Stimulated activated naive CD4-positive, alpha-beta T cell treated with Interleukin-2 at 50 U/mL for 16 hours (primary cell): ENCODE results near the gene RSPO1.

ENCODE experiments used
- DNase-seq: peaks from one replicate; lab custom pipeline; 2025; lab: John Stamatoyannopoulos, UW

RSPO1 gene

GRCh38 chr1:37564892-37565291 is 69.8 kb downstream of the RSPO1 start:
- no peak for DNase-seq

- no peak for DNase-seq
Observed at GRCh38 chr1:37562984-37563383, 71.7 kb downstream of the RSPO1 start.
